Stimulated activated CD8-positive, alpha-beta memory T cell treated with anti-CD3 and anti-CD28 coated beads, Interleukin-4, amount 100 ng/mL, for 1 hour (primary cell): ENCODE results near the gene RTN4RL1.
"Not testable (repeated sequence)": the region's sequence is repeated elsewhere in the genome, so short reads cannot be mapped to it uniquely, and the experiment has no call there.

Experiments
- DNase-seq, 2 donors: peaks; one replicate each; pipeline ENCODE4 v3.0.0-alpha.2; 2020; ENCODE audit warnings: low read depth in 2 of 2, low spot score in 1 of 2

RTN4RL1 gene

GRCh38 chr17:1898332-1898731 is 126.8 kb downstream of the RTN4RL1 start:
- DNase-seq = no peak

- no peak for DNase-seq
Measured at GRCh38 chr17:1897105-1897656, 128.0 kb downstream of the RTN4RL1 start.

- no peak for DNase-seq
Measured at GRCh38 chr17:1896243-1897104, 128.7 kb downstream of the RTN4RL1 start.

GRCh38 chr17:1895479-1895878 is 129.7 kb downstream of the RTN4RL1 start:
- DNase-seq = not testable (repeated sequence)

- no peak for DNase-seq
Measured at GRCh38 chr17:1894753-1895339, 130.3 kb downstream of the RTN4RL1 start.

- DNase-seq = no peak
Measured at GRCh38 chr17:1890758-1891450, 134.2 kb downstream of the RTN4RL1 start.

- DNase-seq = no peak
Measured at GRCh38 chr17:1888741-1889140, 136.4 kb downstream of the RTN4RL1 start.
